Panc1 (cell line): ENCODE results near the gene FGFRL1. TPM values are rescaled to one million over a fixed set of nuclear protein-coding genes. Genes with fewer than 3 reads are reported as not detected.

Source experiments
- ATAC-seq: fragments of 200-7000 bp; cut with Tn5 transposase; 2 replicates; pipeline ENCODE4 v1.9.1; 2020; ENCODE audit warnings: mild to moderate bottlenecking, moderate library complexity
- BruUV-seq: library from RNA; stranded (reverse); fragments of 400-500 nt; replicated peaks from 2 replicates; lab custom pipeline; 2021; lab: Mats Ljungman, UMichigan
- CTCF ChIA-PET: fragments of 300-600 bp; sonication (Branson Sonifier 250); formaldehyde crosslinking; loops from one replicate; lab custom pipeline; 2022; ENCODE audit warnings: antibody characterized with exemption; lab: Charles Lee
- POLR2A ChIA-PET: fragments of 300-600 bp; sonication (Branson Sonifier 250); formaldehyde crosslinking; loops from one replicate; lab custom pipeline; 2022; ENCODE audit warnings: antibody characterized with exemption; lab: Charles Lee
- DNase-seq: peaks from one replicate; pipeline ENCODE4 v3.0.0-alpha.2; 2010; ENCODE audit warnings: low read depth, low spot score
- H3K27ac ChIP-seq: 2 replicates; pipeline ENCODE4 v1.5.1; 2011; ENCODE audit warnings: mild to moderate bottlenecking, low read length, inconsistent platforms
- H3K27me3 ChIP-seq: fragments of 200-500 bp; sonication (Bioruptor generic); 2 replicates; pipeline ENCODE4 v1.6.0; 2014; ENCODE audit warnings: low read length, inconsistent platforms; ENCODE audit not compliant: control insufficient read depth, insufficient read depth
- H3K36me3 ChIP-seq: fragments of 200-500 bp; sonication (Bioruptor generic); 2 replicates; pipeline ENCODE4 v1.5.1; 2014; ENCODE audit warnings: inconsistent platforms, mild to moderate bottlenecking, low read length, moderate library complexity; ENCODE audit not compliant: control insufficient read depth, insufficient read depth
- H3K4me1 ChIP-seq: 2 replicates; pipeline ENCODE4 v1.5.1; 2011; ENCODE audit warnings: inconsistent platforms, mild to moderate bottlenecking, low read length, moderate library complexity; ENCODE audit not compliant: control insufficient read depth, insufficient read depth
- H3K4me3 ChIP-seq, 2 experiments: 2 replicates each; pipeline ENCODE4 v1.5.1; 2011 to 2012; ENCODE audit warnings: low read depth in 2 of 2, low read length in 2 of 2, mild to moderate bottlenecking in 2 of 2, inconsistent platforms in 1 of 2, moderate library complexity in 1 of 2
- H3K9me3 ChIP-seq: fragments of 200-500 bp; sonication (Bioruptor generic); 2 replicates; pipeline ENCODE4 v1.5.1; 2014; ENCODE audit warnings: low read depth, mild to moderate bottlenecking, inconsistent platforms, low read length, moderate library complexity; ENCODE audit not compliant: control insufficient read depth, insufficient read depth
- CTCF ChIP-seq: fragments of 450-650 bp; IDR thresholded peaks from 2 replicates; pipeline ENCODE4 v1.5.1; 2017; ENCODE audit warnings: mild to moderate bottlenecking
- POLR2AphosphoS5 ChIP-seq: IDR thresholded peaks from 2 replicates; pipeline ENCODE4 v1.6.1; 2012; ENCODE audit warnings: mild to moderate bottlenecking, low read depth, low read length, moderate library complexity
- REST ChIP-seq, 2 experiments: IDR thresholded peaks; 2 replicates each; pipeline ENCODE4 v1.6.1; 2011 to 2012; ENCODE audit warnings: low read depth in 2 of 2, control low read depth in 1 of 2, low read length in 1 of 2, mild to moderate bottlenecking in 1 of 2, moderate library complexity in 1 of 2; ENCODE audit not compliant: insufficient read depth in 1 of 2
- SIN3A ChIP-seq: IDR thresholded peaks from 2 replicates; pipeline ENCODE4 v1.6.1; 2012; ENCODE audit warnings: low read depth, mild to moderate bottlenecking, low read length, moderate library complexity, borderline replicate concordance; ENCODE audit not compliant: insufficient read depth
- TCF7L2 ChIP-seq: IDR thresholded peaks from 2 replicates; pipeline ENCODE4 v1.6.1; 2011; ENCODE audit warnings: mild to moderate bottlenecking, low read depth, low read length, inconsistent platforms
- in situ Hi-C: cut with HindIII; loops from 2 replicates; pipeline ENCODE4 v1.10.0; 2016; ENCODE audit warnings: low sequenced_read_pairs, low pct_unique_long_range_greater_than_20kb
- intact Hi-C: fragments of 100-400 bp; cut with micrococcal nuclease; formaldehyde crosslinking; loops from one replicate; pipeline ENCODE4 v1.10.0; 2022; ENCODE audit not compliant: unreplicated experiment
- total RNA-seq: library from RNA; stranded (reverse); gene quantifications from one replicate; pipeline ENCODE4 v1.2.1, GENCODE V29; 2021; ENCODE audit not compliant: unreplicated experiment

The FGFRL1 gene
- total RNA-seq, 1 experiment from 2014 or later, result 43.1 TPM

GRCh38 chr4:1047976-1048772 lies 36.7 kb downstream of the FGFRL1 start:
- in situ Hi-C loops (no loop called here), intact Hi-C loops (no loop called here)
- DNase-seq (no peak), ATAC-seq (no peak)
- CTCF ChIA-PET, result no interaction called here
- Histone ChIP-seq H3K27me3 (no peaks in the 10 kb centered on the region), H3K9me3 (no peaks in the 10 kb centered on the region), H3K4me1 (peaks cover 32% of the 10 kb centered on the region), H3K4me3 (no peak overlapping the region), H3K36me3 (no peaks in the 10 kb centered on the region), H3K27ac (no peak overlapping the region)
- POLR2A ChIA-PET, result no interaction called here
- no peak for TF ChIP-seq CTCF
- TF ChIP-seq POLR2AphosphoS5, result no peak
- TF ChIP-seq REST (IDR thresholded peaks at IDR 0.05; ENCODE audit: insufficient read depth in 1 of 2, low read depth in 2 of 2, low read length in 1 of 2), result no peak
- TF ChIP-seq TCF7L2, result no peak
- TF ChIP-seq SIN3A, result no peak
- no TSS peak for BruUV-seq

GRCh38 chr4:1048773-1049590 lies 37.6 kb downstream of the FGFRL1 start:
- POLR2A ChIA-PET, result no interaction called here
- Histone ChIP-seq H3K4me3 (no peak overlapping the region), H3K4me1 (peaks cover 26% of the 10 kb centered on the region), H3K27me3 (no peaks in the 10 kb centered on the region), H3K36me3 (no peaks in the 10 kb centered on the region), H3K27ac (no peak overlapping the region), H3K9me3 (no peaks in the 10 kb centered on the region)
- no TSS peak for BruUV-seq
- in situ Hi-C loops, result no loop called here
- DNase-seq (no peak), ATAC-seq (no peak)
- TF ChIP-seq CTCF (no peak), POLR2AphosphoS5 (no peak), SIN3A (no peak), REST (IDR thresholded peaks at IDR 0.05; ENCODE audit: insufficient read depth in 1 of 2, low read depth in 2 of 2, low read length in 1 of 2) (no peak), TCF7L2 (no peak)
- CTCF ChIA-PET, result no interaction called here
- intact Hi-C loops, result no loop called here
